Measurements from ENCODE around the gene PGC. TPM values are rescaled to one million over a fixed set of nuclear protein-coding genes. Genes with fewer than 3 reads are reported as not detected.

The PGC gene
- total RNA-seq, 4 donors from 2014 or later = 1.5 TPM; not detected in 3

- Histone ChIP-seq H3K4me3 (no peak overlapping the region), H3K27ac (no peak overlapping the region), H3K27me3 (no peaks in the 10 kb centered on the region), H3K36me3 (no peaks in the 10 kb centered on the region), H3K9me3 (no peaks in the 10 kb centered on the region), H3K4me1 (no peaks in the 10 kb centered on the region)
- TF ChIP-seq POLR2A (IDR thresholded peaks at IDR 0.05) (no peak), CTCF (IDR thresholded peaks at IDR 0.05) (no peak), EP300 (IDR thresholded peaks at IDR 0.05; ENCODE audit: low read depth) (no peak), POLR2AphosphoS5 (IDR thresholded peaks at IDR 0.05) (no peak)
- DNase-seq = no peak
- WGBS, 2 donors (ENCODE audit: low coverage in 1 of 2) = 88% methylated on average over 2 of the region's 2 CpGs; no CpG with 5 or more reads in 1 of the 2 donors
- intact Hi-C loops (cut with DNase I; ENCODE audit: low total_unique reads) = no loop called here
- in situ Hi-C loops (cut with MboI; ENCODE audit: low pct_ligation_motif_present in 1 of 4, low pct_unique_long_range_greater_than_20kb in 1 of 4, low sequenced_read_pairs in 3 of 4) = no loop called here
Observed at GRCh38 chr6:41759905-41760579, 12.8 kb upstream of the PGC start.

GRCh38 chr6:41759106-41759904 is 12.1 kb upstream of the PGC start:
- Histone ChIP-seq H3K4me1 (no peaks in the 10 kb centered on the region), H3K27me3 (no peaks in the 10 kb centered on the region), H3K36me3 (no peaks in the 10 kb centered on the region), H3K27ac (no peak overlapping the region), H3K4me3 (no peak overlapping the region), H3K9me3 (no peaks in the 10 kb centered on the region)
- no peak for DNase-seq
- in situ Hi-C loops (cut with MboI; ENCODE audit: low pct_ligation_motif_present in 1 of 4, low pct_unique_long_range_greater_than_20kb in 1 of 4, low sequenced_read_pairs in 3 of 4) (no loop called here), intact Hi-C loops (cut with DNase I; ENCODE audit: low total_unique reads) (no loop called here)
- TF ChIP-seq POLR2AphosphoS5 (IDR thresholded peaks at IDR 0.05) = no peak
- no peak for TF ChIP-seq EP300 (IDR thresholded peaks at IDR 0.05; ENCODE audit: low read depth)
- WGBS, 2 donors (ENCODE audit: low coverage in 1 of 2) = 87% methylated on average over 11 of the region's 13 CpGs; no CpG with 5 or more reads in 1 of the 2 donors

- Histone ChIP-seq H3K4me3 (no peak overlapping the region), H3K36me3 (no peaks in the 10 kb centered on the region), H3K9me3 (no peaks in the 10 kb centered on the region), H3K27me3 (no peaks in the 10 kb centered on the region), H3K4me1 (no peaks in the 10 kb centered on the region), H3K27ac (no peak overlapping the region)
- intact Hi-C loops (cut with DNase I; ENCODE audit: low total_unique reads) = no loop called here
- 88% methylated on average over 6 of the region's 6 CpGs; no CpG with 5 or more reads in 1 of the 2 donors for WGBS, 2 donors (ENCODE audit: low coverage in 1 of 2)
- no peak for DNase-seq
- in situ Hi-C loops (cut with MboI; ENCODE audit: low pct_ligation_motif_present in 1 of 4, low pct_unique_long_range_greater_than_20kb in 1 of 4, low sequenced_read_pairs in 3 of 4) = no loop called here
- no peak for TF ChIP-seq POLR2A (IDR thresholded peaks at IDR 0.05)
- no peak for TF ChIP-seq CTCF (IDR thresholded peaks at IDR 0.05)
Observed at GRCh38 chr6:41758641-41759035, 11.4 kb upstream of the PGC start.

GRCh38 chr6:41757931-41758640 is 10.9 kb upstream of the PGC start:
- Histone ChIP-seq H3K27me3 (no peaks in the 10 kb centered on the region), H3K27ac (no peak overlapping the region), H3K4me1 (no peaks in the 10 kb centered on the region), H3K36me3 (no peaks in the 10 kb centered on the region), H3K4me3 (no peak overlapping the region), H3K9me3 (no peaks in the 10 kb centered on the region)
- DNase-seq = no peak
- 77 to 81% methylated on average over 5 to 6 of the region's 8 CpGs for WGBS, 2 donors (ENCODE audit: low coverage in 1 of 2)
- no peak for TF ChIP-seq POLR2AphosphoS5 (IDR thresholded peaks at IDR 0.05)
- no peak for TF ChIP-seq CTCF (IDR thresholded peaks at IDR 0.05)
- TF ChIP-seq EP300 (IDR thresholded peaks at IDR 0.05; ENCODE audit: low read depth) = no peak
- TF ChIP-seq POLR2A (IDR thresholded peaks at IDR 0.05) = no peak
- in situ Hi-C loops (cut with MboI; ENCODE audit: low pct_ligation_motif_present in 1 of 4, low pct_unique_long_range_greater_than_20kb in 1 of 4, low sequenced_read_pairs in 3 of 4) (no loop called here), intact Hi-C loops (cut with DNase I; ENCODE audit: low total_unique reads) (no loop called here)
